Prostate gland (tissue), 2 donors: ENCODE measurements around the gene FAM161B. TPM values are rescaled to one million over a fixed set of nuclear protein-coding genes. Genes with fewer than 3 reads are reported as not detected.

ENCODE experiments used
- DNase-seq: peaks from one replicate; pipeline ENCODE4 v3.0.0-alpha.2; 2019; ENCODE audit warnings: low spot score
- H3K27ac ChIP-seq, 2 donors: fragments of 200-600 bp; sonication (generic); 2 replicates each; pipeline ENCODE4 v1.5.1; 2017 to 2019
- H3K27me3 ChIP-seq: fragments of 200-600 bp; sonication (generic); replicated peaks from 2 replicates; pipeline ENCODE4 v1.5.1; 2019; ENCODE audit not compliant: insufficient read depth
- H3K36me3 ChIP-seq, 2 donors: fragments of 200-600 bp; sonication (generic); 1 replicate in 1 of 2; 2 replicates in 1 of 2; pipeline versions ENCODE4 v1.5.1 to v1.8.1; 2017 to 2019
- H3K4me1 ChIP-seq: fragments of 200-600 bp; sonication (generic); replicated peaks from 2 replicates; pipeline ENCODE4 v1.5.1; 2019
- H3K4me3 ChIP-seq, 2 donors: fragments of 200-600 bp; sonication (generic); 2 replicates each; pipeline ENCODE4 v1.5.1; 2017 to 2019
- H3K9me3 ChIP-seq: fragments of 200-600 bp; sonication (generic); 2 replicates; pipeline ENCODE4 v1.5.1; 2017
- CTCF ChIP-seq, 4 experiments: fragments of 200-600 bp in 2 of 4; fragments of 450-650 bp in 2 of 4; sonication (generic) in 2 of 4; IDR thresholded peaks; 1 replicate in 3 of 4; 2 replicates in 1 of 4; pipeline ENCODE4 v1.5.1; 2016 to 2019; ENCODE audit warnings: antibody characterized with exemption in 4 of 4, mild to moderate bottlenecking in 2 of 4, moderate library complexity in 2 of 4
- POLR2A ChIP-seq: fragments of 450-650 bp; IDR thresholded peaks from one replicate; pipeline ENCODE4 v1.6.1; 2016; ENCODE audit warnings: antibody characterized with exemption, mild to moderate bottlenecking
- POLR2AphosphoS5 ChIP-seq: sonication (generic); formaldehyde crosslinking; IDR thresholded peaks from one replicate; pipeline ENCODE4 v1.6.1; 2017; ENCODE audit warnings: antibody characterized with exemption
- WGBS: methylation state at CpG from one replicate; pipeline ENCODE4 v1.1.5; 2018; 5-methylcytosine and 5-hydroxymethylcytosine counted together
- intact Hi-C: fragments of 100-400 bp; cut with DNase I; formaldehyde crosslinking; loops from one replicate; pipeline ENCODE4 v1.14.2; 2022
- total RNA-seq, 2 donors: library from RNA; depleted of rRNA; stranded (reverse); fragments of >200 nt; gene quantifications; one replicate each; pipeline ENCODE4 v1.1.0, GENCODE V29; 2016

Gene FAM161B
- 10 to 100 TPM in 1 of 2 donors, 1 to 10 TPM in 1; 9.3 to 13.8 TPM for total RNA-seq

- under 1% methylated on average over 50 of the region's 70 CpGs for WGBS
- no peaks in the 10 kb centered on the region for H3K9me3 ChIP-seq
- H3K4me3 ChIP-seq = peak within 1 kb of the TSS; percentile 61 to 83
- TF ChIP-seq POLR2AphosphoS5 (peak; percentile 96), CTCF (IDR thresholded peaks at IDR 0.05) (peak in 3 of 4 experiments; percentile 5 to 27 (median 15)), POLR2A (peak; percentile 54)
- peaks cover 0 to 1% of the 10 kb centered on the region in 2 donors for H3K36me3 ChIP-seq
- peak within 1 kb of the TSS; percentile 81 to 82 for H3K27ac ChIP-seq
- peak; percentile 94 for DNase-seq
- intact Hi-C loops = loop anchor here (10.0 kb wide), 1 partner anchor 225 kb away; no protein-coding TSS in a partner anchor
- H3K27me3 ChIP-seq = no peaks in the 10 kb centered on the region
- H3K4me1 ChIP-seq = peaks cover 12% of the 10 kb centered on the region
Observed at GRCh38 chr14:73949752-73950734, at the start of gene FAM161B, which contains the start of gene COQ6. FAM161B (minus strand) TSS chr14:73950094; CDS start chr14:73950026, 68 bp downstream. COQ6 (plus strand) TSS chr14:73950302; CDS start chr14:73950333, 31 bp downstream.

- WGBS = 74% methylated on average over 2 of the region's 2 CpGs
- Histone ChIP-seq H3K9me3 (no peaks in the 10 kb centered on the region), H3K36me3 (no peaks in the 10 kb centered on the region), H3K27ac (peak overlapping the region; percentile 46 to 54), H3K4me3 (no peak overlapping the region), H3K27me3 (no peaks in the 10 kb centered on the region), H3K4me1 (peaks cover 5% of the 10 kb centered on the region)
- intact Hi-C loops = no loop called here
- no peak for TF ChIP-seq CTCF (IDR thresholded peaks at IDR 0.05)
- TF ChIP-seq POLR2AphosphoS5 = no peak
- no peak for TF ChIP-seq POLR2A
- no peak for DNase-seq
Observed at GRCh38 chr14:73998726-73999125, 48.8 kb upstream of the FAM161B start.

- Histone ChIP-seq H3K36me3 (no peaks in the 10 kb centered on the region), H3K4me1 (peaks cover 5% of the 10 kb centered on the region), H3K4me3 (no peak overlapping the region), H3K27me3 (no peaks in the 10 kb centered on the region), H3K9me3 (no peaks in the 10 kb centered on the region), H3K27ac (peak overlapping the region; percentile 46 to 54)
- WGBS = 66% methylated on average over 7 of the region's 7 CpGs
- intact Hi-C loops = no loop called here
- TF ChIP-seq CTCF (IDR thresholded peaks at IDR 0.05) = no peak
- TF ChIP-seq POLR2AphosphoS5 = peak; percentile 25
- DNase-seq = peak; percentile 44
Observed at GRCh38 chr14:73997944-73998447, 48.1 kb upstream of the FAM161B start.

- peaks cover 5% of the 10 kb centered on the region for H3K4me1 ChIP-seq
- H3K4me3 ChIP-seq = no peak overlapping the region
- WGBS = 80% methylated on average over 1 of the region's 1 CpG
- DNase-seq = no peak
- no peaks in the 10 kb centered on the region for H3K36me3 ChIP-seq
- TF ChIP-seq CTCF (IDR thresholded peaks at IDR 0.05) = no peak
- no peak for TF ChIP-seq POLR2AphosphoS5
- H3K27ac ChIP-seq = peak overlapping the region; percentile 51 to 54
- intact Hi-C loops = no loop called here
- H3K9me3 ChIP-seq = no peaks in the 10 kb centered on the region
- H3K27me3 ChIP-seq = no peaks in the 10 kb centered on the region
Observed at GRCh38 chr14:73997108-73997943, 47.4 kb upstream of the FAM161B start.
